LNCaP clone FGC (cell line): ENCODE results near the gene PSMD12.
"Not testable (repeated sequence)": the region's sequence is repeated elsewhere in the genome, so short reads cannot be mapped to it uniquely, and the experiment has no call there.

Source experiments
- DNase-seq: peaks from one replicate; pipeline ENCODE4 v3.0.0-alpha.2; 2011; ENCODE audit warnings: low read depth
- H3K4me3 ChIP-seq: 2 replicates; pipeline ENCODE4 v1.5.1; 2011; ENCODE audit warnings: mild to moderate bottlenecking, low read depth, low read length, control low read depth
- TF ChIP-seq, protein P1 (sequence below): IDR thresholded peaks from 2 replicates; pipeline ENCODE4 v1.5.1; 2012; ENCODE audit warnings: mild to moderate bottlenecking; ENCODE audit not compliant: control insufficient read depth, insufficient read depth; ENCODE audit errors: extremely low read depth

Gene PSMD12

DNA sequence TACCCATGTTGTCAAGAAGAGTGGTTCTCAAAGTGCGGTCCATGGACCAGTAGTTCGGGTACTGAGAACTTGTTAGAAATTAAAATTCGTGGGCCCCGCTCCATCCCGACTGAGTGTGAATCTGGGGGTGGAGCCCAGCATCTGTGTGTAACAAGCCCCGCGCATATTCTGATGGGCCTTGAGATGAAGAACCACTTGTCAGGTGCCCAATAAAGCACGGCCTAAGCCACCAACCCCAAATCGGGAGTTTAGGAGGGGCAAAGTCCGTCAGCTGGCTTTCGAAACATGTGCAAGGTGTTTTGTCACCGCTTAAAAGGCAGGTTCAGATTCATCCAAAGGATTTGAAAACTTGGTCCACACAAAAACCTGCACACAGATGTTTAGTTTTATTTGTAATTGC is 29.5 kb downstream of the PSMD12 start:
- H3K4me3 ChIP-seq = no peak overlapping the region
- DNase-seq = no peak
- TF ChIP-seq, protein P1, sequence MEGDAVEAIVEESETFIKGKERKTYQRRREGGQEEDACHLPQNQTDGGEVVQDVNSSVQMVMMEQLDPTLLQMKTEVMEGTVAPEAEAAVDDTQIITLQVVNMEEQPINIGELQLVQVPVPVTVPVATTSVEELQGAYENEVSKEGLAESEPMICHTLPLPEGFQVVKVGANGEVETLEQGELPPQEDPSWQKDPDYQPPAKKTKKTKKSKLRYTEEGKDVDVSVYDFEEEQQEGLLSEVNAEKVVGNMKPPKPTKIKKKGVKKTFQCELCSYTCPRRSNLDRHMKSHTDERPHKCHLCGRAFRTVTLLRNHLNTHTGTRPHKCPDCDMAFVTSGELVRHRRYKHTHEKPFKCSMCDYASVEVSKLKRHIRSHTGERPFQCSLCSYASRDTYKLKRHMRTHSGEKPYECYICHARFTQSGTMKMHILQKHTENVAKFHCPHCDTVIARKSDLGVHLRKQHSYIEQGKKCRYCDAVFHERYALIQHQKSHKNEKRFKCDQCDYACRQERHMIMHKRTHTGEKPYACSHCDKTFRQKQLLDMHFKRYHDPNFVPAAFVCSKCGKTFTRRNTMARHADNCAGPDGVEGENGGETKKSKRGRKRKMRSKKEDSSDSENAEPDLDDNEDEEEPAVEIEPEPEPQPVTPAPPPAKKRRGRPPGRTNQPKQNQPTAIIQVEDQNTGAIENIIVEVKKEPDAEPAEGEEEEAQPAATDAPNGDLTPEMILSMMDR = no peak

DNA sequence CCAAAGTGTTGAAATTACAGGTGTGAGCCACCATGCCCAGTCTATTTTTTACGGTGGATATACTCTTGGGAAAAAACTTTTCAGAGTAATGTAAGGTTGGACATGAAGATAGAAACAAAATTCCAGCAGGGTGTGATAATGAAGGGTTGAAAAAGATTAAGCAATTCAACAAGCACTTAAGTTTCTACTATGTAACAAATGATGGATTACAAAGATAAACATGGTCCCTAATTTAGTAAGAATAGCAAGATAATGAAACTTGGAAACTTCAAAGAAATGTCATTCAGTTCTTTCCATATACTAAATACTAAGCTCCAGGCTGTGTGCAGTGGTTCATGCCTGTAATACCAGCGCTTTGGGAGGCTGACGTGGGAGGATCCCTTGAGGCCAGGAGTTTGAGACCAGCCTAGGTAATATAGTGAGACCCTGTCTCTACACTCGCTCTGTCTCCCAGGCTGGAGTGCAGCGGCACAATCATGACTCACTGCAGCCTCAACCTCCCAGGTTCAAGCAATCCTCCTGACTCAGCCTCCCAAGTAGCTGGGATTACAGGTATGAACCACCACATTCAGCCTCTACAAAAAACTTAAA is 31.0 kb downstream of the PSMD12 start:
- no peak overlapping the region for H3K4me3 ChIP-seq
- TF ChIP-seq, protein P1 = no peak
- no peak for DNase-seq

DNA sequence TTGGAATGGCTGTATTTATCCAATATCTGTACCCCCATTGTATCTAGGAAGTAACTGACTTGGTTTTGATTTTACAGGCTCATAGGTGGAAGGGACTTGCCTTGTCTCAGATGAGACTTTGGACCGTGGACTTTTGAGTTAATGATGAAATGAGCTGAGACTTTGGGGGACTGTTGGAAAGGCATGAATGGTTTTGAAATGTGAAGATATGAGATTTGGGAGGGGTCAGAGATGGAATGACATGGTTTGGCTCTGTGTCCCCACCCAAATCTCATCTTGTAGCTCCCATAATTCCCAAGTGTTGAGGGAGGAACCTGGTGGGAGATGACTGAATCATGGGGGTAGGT is 34.2 kb downstream of the PSMD12 start:
- H3K4me3 ChIP-seq, DNase-seq: not testable (repeated sequence)

DNA sequence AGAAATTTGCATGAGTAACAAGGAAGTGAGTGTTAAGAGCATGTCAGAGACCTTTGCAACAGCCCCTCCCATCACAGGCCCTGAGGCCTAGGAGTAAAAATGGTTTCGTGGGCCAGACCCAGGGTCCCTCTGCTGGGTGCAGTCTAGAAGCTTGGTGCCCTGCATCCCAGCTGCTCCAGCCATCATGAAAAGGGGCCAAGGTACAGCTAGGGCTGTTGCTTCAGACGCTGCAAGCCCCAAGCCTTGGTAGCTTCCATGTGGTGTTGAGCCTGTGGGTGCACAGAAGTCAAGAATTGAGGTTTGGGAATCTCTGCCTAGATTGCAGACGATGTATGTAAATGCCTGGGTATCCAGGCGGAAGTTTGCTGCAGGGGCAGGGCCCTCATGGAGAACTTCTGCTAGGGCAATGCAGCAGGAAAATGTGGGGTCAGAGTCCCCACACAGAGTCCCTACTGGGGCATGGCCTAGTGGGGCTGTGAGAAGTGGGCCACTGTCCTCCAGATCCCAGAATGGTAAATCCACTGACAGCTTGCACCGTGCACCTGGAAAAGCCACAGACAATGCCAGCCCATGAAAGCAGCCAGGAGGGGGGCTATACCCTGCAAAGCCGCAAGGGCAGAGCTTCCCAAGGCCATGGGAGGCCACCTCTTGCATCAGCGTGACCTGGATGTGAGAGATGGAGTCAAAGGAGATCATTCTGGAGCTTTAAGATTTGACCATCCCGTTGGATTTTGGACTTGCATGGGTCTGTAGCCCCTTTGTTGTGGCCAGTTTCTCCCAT is 34.8 kb downstream of the PSMD12 start:
- not testable (repeated sequence) for DNase-seq, H3K4me3 ChIP-seq

DNA sequence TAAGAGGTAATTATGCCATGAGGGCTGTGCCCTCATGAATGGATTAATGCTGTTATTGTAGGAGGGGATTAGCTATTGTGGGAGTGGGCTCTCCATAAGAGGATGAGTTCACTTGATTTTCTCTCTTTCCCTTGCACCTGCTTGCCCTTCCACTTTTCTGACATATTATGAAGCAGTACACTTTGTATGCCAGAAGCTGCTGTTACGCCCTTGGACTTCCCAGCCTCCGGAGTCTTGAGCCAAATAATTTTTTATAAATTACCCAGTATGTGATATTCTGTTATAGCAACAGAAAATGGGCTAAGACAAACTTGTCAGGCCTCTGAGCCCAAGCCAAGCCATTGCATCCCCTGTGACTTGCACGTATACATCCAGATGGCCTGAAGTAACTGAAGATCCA is 38.4 kb downstream of the PSMD12 start:
- TF ChIP-seq, protein P1 = no peak
- no peak overlapping the region for H3K4me3 ChIP-seq
- DNase-seq = no peak

DNA sequence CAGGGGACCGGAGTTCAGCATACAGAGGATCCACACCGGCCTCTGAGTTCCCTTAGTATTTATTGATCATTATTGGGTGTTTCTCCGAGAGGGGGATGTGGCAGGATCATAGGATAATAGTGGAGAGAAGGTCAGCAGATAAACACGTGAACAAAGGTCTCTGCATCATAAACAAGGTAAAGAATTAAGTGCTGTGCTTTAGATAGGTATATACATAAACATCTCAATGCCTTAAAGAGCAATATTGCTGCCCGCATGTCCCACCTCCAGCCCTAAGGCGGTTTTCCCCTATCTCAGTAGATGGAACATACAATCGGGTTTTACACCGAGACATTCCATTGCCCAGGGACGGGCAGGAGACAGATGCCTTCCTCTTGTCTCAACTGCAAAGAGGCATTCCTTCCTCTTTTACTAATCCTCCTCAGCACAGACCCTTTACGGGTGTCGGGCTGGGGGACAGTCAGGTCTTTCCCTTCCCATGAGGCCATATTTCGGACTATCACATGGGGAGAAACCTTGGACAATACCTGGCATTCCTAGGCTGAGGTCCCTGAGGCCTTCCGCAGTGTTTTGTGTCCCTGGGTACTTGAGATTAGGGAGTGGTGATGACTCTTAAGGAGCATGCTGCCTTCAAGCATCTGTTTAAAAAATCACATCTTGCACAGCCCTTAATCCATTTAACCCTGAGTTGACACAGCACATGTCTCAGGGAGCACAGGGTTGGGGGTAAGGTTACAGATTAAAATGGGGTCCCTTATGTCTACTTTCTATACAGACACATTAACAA is 39.2 kb downstream of the PSMD12 start:
- DNase-seq, H3K4me3 ChIP-seq: not testable (repeated sequence)

DNA sequence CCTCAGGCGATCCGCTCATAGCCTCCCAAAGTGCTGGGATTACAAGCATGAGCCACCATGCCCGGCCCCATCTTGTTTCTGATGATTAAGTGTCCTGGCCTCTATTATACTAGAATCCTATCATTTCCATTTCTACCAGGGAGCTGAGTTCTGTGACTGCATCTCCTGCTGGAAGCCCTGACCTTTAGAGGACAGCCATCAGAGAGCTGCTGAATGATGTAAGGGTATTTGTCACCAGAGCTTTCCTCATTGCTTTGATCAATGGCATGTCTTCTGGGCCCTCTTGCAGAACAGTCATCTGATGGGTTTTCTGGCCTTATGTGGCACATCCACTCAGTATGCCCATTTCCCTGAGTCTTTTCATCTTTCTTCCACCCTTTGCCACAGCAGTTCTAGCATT is 39.9 kb downstream of the PSMD12 start:
- no peak for DNase-seq
- no peak overlapping the region for H3K4me3 ChIP-seq
- TF ChIP-seq, protein P1 = no peak

DNA sequence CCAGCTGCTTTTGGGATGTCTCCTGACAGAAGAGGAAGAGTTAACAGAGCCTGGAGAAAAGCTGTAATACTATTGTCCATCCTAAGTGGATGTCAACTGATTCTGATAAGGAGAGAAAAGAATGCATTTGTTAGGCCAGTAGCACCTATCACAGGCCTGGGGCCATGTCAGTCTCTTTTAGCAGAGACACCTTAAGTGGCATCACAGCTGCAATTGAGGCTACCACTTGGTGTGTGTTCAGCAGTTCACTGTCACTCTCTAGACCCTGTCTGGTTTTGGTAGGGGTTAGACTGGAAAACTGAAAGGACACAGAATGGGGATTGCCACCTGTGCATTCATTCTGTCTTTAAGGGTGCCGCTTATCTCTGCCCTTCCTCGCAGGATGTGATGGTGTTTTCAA is 42.0 kb downstream of the PSMD12 start:
- DNase-seq = no peak
- H3K4me3 ChIP-seq = no peak overlapping the region
- TF ChIP-seq, protein P1 = no peak
